Measurements from ENCODE around the gene HRAS. TPM values are rescaled to one million over a fixed set of nuclear protein-coding genes. Genes with fewer than 3 reads are reported as not detected.
A peak's percentile ranks its signal among the peaks of the same experiment; 100 is the strongest.

The HRAS gene
- total and polyA plus RNA-seq, 10 donors = 16.6 to 90.9 (median 31.2) TPM

- no peak overlapping the region for H3K4me3 ChIP-seq
Measured at GRCh38 chr11:567011-567628, 31.7 kb upstream of the HRAS start.

GRCh38 chr11:565921-566509 lies 30.6 kb upstream of the HRAS start:
- peaks cover 0 to 22% (median 3%) of the 10 kb centered on the region in 6 donors for H3K36me3 ChIP-seq
- no peaks in the 10 kb centered on the region for H3K9me3 ChIP-seq
- intact Hi-C loops (cut with DNase I; ENCODE audit: low total_unique reads) = no loop called here
- H3K27ac ChIP-seq = no peak overlapping the region
- H3K4me1 ChIP-seq = peaks cover 12 to 47% (median 30%) of the 10 kb centered on the region in 6 donors
- peak; percentile 75 for DNase-seq
- 85 to 91% (median 87%) methylated on average over 9 to 12 of the region's 12 CpGs for WGBS, 5 donors
- H3K4me3 ChIP-seq = no peak overlapping the region
- TF ChIP-seq CTCF (IDR thresholded peaks at IDR 0.05 in 8 of 11, conservative IDR thresholded peaks at IDR 0.05 in 3 of 11) = no peak
- TF ChIP-seq POLR2A (IDR thresholded peaks at IDR 0.05) = no peak
- TF ChIP-seq POLR2AphosphoS5 (IDR thresholded peaks at IDR 0.05) = peak in 1 of 3 donors; percentile 28
- H3K27me3 ChIP-seq (replicated peaks in 1 of 7) = peaks cover 0 to 20% (median 0%) of the 10 kb centered on the region in 7 donors

More at GRCh38 chr11:567011-567628, 31.7 kb upstream of the HRAS start:
- WGBS, 5 donors = 91 to 98% (median 95%) methylated on average over 9 to 18 of the region's 18 CpGs
- peak overlapping the region in 3 of 8 donors; percentile 61 to 88 (median 83) for H3K27ac ChIP-seq
- H3K27me3 ChIP-seq (replicated peaks in 1 of 7) = peaks cover 0 to 20% (median 0%) of the 10 kb centered on the region in 7 donors
- H3K36me3 ChIP-seq = peaks cover 0 to 21% (median 3%) of the 10 kb centered on the region in 6 donors
- no peaks in the 10 kb centered on the region for H3K9me3 ChIP-seq
- peaks cover 5 to 36% (median 19%) of the 10 kb centered on the region in 6 donors for H3K4me1 ChIP-seq
- DNase-seq = peak; percentile 78
- intact Hi-C loops (cut with DNase I; ENCODE audit: low total_unique reads) = no loop called here
- TF ChIP-seq CTCF (IDR thresholded peaks at IDR 0.05 in 8 of 11, conservative IDR thresholded peaks at IDR 0.05 in 3 of 11) (no peak), POLR2A (IDR thresholded peaks at IDR 0.05) (no peak), POLR2AphosphoS5 (IDR thresholded peaks at IDR 0.05) (no peak)

GRCh38 chr11:563812-564578 lies 28.6 kb upstream of the HRAS start:
- peaks cover 14 to 51% (median 34%) of the 10 kb centered on the region in 6 donors for H3K4me1 ChIP-seq
- WGBS, 5 donors = 90 to 94% (median 91%) methylated on average over 5 to 12 of the region's 12 CpGs
- no peak overlapping the region for H3K27ac ChIP-seq
- no peaks in the 10 kb centered on the region for H3K9me3 ChIP-seq
- DNase-seq = peak; percentile 75
- peaks cover 0 to 16% (median 0%) of the 10 kb centered on the region in 7 donors for H3K27me3 ChIP-seq (replicated peaks in 1 of 7)
- no peak overlapping the region for H3K4me3 ChIP-seq
- TF ChIP-seq POLR2A (IDR thresholded peaks at IDR 0.05) (no peak), POLR2AphosphoS5 (IDR thresholded peaks at IDR 0.05) (no peak), CTCF (IDR thresholded peaks at IDR 0.05 in 8 of 11, conservative IDR thresholded peaks at IDR 0.05 in 3 of 11) (no peak)
- intact Hi-C loops (cut with DNase I; ENCODE audit: low total_unique reads) = no loop called here
- H3K36me3 ChIP-seq = peaks cover 0 to 22% (median 3%) of the 10 kb centered on the region in 6 donors

Data from spleen (tissue), 11 donors.